Aorta (tissue), 5 donors: ENCODE results near the gene LRRC4C. TPM values are rescaled to one million over a fixed set of nuclear protein-coding genes. Genes with fewer than 3 reads are reported as not detected.

Experiments
- ATAC-seq: fragments of 200-7000 bp; cut with Tn5 transposase; one replicate; pipeline ENCODE4 v1.9.1; 2022; ENCODE audit warnings: moderate library complexity; ENCODE audit not compliant: low FRiP score
- DNase-seq, 2 donors: peaks; one replicate each; pipeline ENCODE4 v3.0.0-alpha.2; 2020
- H3K27ac ChIP-seq, 2 donors: one replicate each; pipeline ENCODE4 v1.5.1; 2013; ENCODE audit warnings: low read length in 2 of 2, mild to moderate bottlenecking in 2 of 2, moderate library complexity in 2 of 2, control low read depth in 1 of 2, inconsistent platforms in 1 of 2, low read depth in 1 of 2
- H3K27me3 ChIP-seq, 2 donors: one replicate each; pipeline ENCODE4 v1.6.1; 2013; ENCODE audit warnings: control low read depth in 1 of 2, low read length in 1 of 2, mild to moderate bottlenecking in 1 of 2, moderate library complexity in 1 of 2; ENCODE audit not compliant: insufficient read depth in 2 of 2, control insufficient read depth in 1 of 2
- H3K36me3 ChIP-seq, 2 donors: one replicate each; pipeline ENCODE4 v1.6.1; 2013; ENCODE audit warnings: control low read depth in 1 of 2, low read length in 1 of 2, mild to moderate bottlenecking in 1 of 2; ENCODE audit not compliant: insufficient read depth in 2 of 2, control insufficient read depth in 1 of 2
- H3K4me1 ChIP-seq, 2 donors: one replicate each; pipeline ENCODE4 v1.6.1; 2013; ENCODE audit warnings: low read length in 2 of 2, control low read depth in 1 of 2, mild to moderate bottlenecking in 1 of 2, moderate library complexity in 1 of 2; ENCODE audit not compliant: insufficient read depth in 2 of 2, control insufficient read depth in 1 of 2
- H3K4me3 ChIP-seq, 2 donors: one replicate each; pipeline ENCODE4 v1.5.1; 2013; ENCODE audit warnings: low read length in 2 of 2, control low read depth in 1 of 2, mild to moderate bottlenecking in 1 of 2
- H3K9me3 ChIP-seq: one replicate; pipeline ENCODE4 v1.6.1; 2013; ENCODE audit warnings: mild to moderate bottlenecking, low read length; ENCODE audit not compliant: control insufficient read depth
- WGBS, 2 donors: extraction: QIAGEN DNeasy Blood & Tissue Kit; methylation state at CpG; one replicate each; pipeline ENCODE4 v1.1.7; 2013; 5-methylcytosine and 5-hydroxymethylcytosine counted together
- intact Hi-C, 2 donors: fragments of 100-400 bp; cut with DNase I; formaldehyde crosslinking; loops; one replicate each; pipeline versions ENCODE4 v1.14.2 to v1.15.0; 2022
- polyA plus RNA-seq, 2 donors: library from polyadenylated mRNA; stranded (reverse); fragments of 200-250 nt; gene quantifications; one replicate each; pipeline ENCODE4 v1.2.3, GENCODE V29; 2013
- total RNA-seq, 2 donors: library from RNA; stranded (reverse); fragmentation: NEBNext Ultra II Directional; extraction: Animal tissue kit (Norgen Biotek cat#: 25700); gene quantifications; one replicate each; pipeline ENCODE4 v1.2.1, GENCODE V29; 2021
- donor health status: healthy with polysubstance abuse.
- donor health status: Bipolar disorder and iron deficiency.
- donor health status: DM: no; HTN: no; CAD: no.
- donor health status: DM: no; HTN: no; CAD: no.
- donor health status: DM: yes; HTN: yes; CAD: no.

Gene LRRC4C
- total and polyA plus RNA-seq, 4 donors: 0.63 to 1.9 (median 0.97) TPM

DNA sequence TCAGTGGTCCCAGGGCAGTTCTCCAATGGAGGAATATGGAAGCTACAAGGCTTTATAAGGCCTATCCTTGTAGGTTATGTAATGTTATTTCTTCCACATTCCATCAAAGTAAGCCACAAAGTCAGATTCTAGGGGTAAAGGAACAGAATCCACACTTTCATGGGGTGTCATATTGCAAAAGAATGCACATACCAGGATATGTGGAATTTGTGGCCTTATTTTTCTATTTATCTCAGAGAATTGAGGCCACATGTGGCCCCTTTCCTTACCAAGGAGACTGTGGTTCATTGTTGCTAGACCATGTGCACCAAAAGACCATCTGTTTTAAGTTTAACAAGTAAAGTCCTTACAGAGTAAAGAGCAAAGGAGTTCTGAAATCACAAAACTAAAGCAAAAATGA lies 12.9 kb downstream of the LRRC4C start:
- no peaks in the 10 kb centered on the region for H3K36me3 ChIP-seq
- H3K27ac ChIP-seq: no peak overlapping the region
- H3K4me1 ChIP-seq: no peaks in the 10 kb centered on the region
- no peak for DNase-seq
- no peak for ATAC-seq
- H3K27me3 ChIP-seq: no peaks in the 10 kb centered on the region
- intact Hi-C loops: no loop called here
- no peak overlapping the region for H3K4me3 ChIP-seq
- H3K9me3 ChIP-seq: peaks cover 1% of the 10 kb centered on the region

- ATAC-seq (no peak), DNase-seq (no peak)
- Histone ChIP-seq H3K27me3 (no peaks in the 10 kb centered on the region), H3K4me3 (no peak overlapping the region), H3K4me1 (no peaks in the 10 kb centered on the region), H3K36me3 (no peaks in the 10 kb centered on the region), H3K9me3 (peaks cover 1% of the 10 kb centered on the region), H3K27ac (no peak overlapping the region)
- WGBS, 2 donors: 76 to 79% methylated on average over 2 of the region's 2 CpGs
- intact Hi-C loops: no loop called here
Measured at GRCh38 chr11:41446107-41446506, 13.3 kb downstream of the LRRC4C start.

DNA sequence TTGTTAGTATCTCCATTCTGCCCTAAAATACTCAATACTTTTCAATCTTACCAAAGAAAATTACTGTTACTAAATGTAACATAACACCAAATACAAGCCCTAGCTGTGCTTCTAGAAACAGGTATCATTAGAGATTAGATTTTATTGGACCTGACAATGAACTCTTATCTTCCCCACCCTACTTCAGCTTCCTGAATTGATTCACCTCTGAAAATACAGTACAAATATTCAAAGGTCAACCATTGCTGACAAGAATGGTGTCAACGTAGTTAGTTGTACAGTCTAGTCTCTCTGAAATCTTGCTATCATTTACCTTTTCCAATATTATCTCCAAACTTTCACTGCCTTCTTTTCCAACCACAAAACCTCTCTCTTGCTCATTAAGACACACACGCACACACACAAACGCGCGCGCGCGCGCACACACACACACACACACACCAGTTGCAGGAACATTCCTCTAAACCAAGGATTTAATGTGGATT lies 22.4 kb downstream of the LRRC4C start:
- Histone ChIP-seq H3K4me1 (no peaks in the 10 kb centered on the region), H3K4me3 (no peak overlapping the region), H3K27me3 (no peaks in the 10 kb centered on the region), H3K36me3 (no peaks in the 10 kb centered on the region), H3K27ac (no peak overlapping the region), H3K9me3 (no peaks in the 10 kb centered on the region)
- intact Hi-C loops: no loop called here
- no peak for DNase-seq
- no peak for ATAC-seq
- WGBS, 2 donors: 75 to 78% methylated on average over 9 of the region's 9 CpGs

DNA sequence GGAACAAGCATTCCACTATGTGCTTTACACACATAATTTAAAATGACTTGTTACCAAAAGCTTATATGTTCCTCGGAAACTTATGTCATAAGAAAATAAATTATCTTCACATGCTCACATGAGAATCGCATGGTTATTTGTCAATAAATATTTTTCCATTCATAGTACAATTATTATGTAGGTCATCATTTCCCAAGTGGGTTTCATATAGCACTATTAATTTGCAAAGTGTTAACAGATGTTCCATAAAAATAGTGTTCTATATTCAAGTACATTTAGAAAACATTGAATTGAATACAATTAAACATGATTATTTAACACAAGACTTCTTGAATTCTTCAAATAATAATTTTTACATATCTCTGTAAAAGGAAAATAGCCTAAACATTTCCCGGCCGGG lies 23.9 kb downstream of the LRRC4C start:
- no peak overlapping the region for H3K4me3 ChIP-seq
- intact Hi-C loops: no loop called here
- 70 to 75% methylated on average over 4 of the region's 4 CpGs for WGBS, 2 donors

DNA sequence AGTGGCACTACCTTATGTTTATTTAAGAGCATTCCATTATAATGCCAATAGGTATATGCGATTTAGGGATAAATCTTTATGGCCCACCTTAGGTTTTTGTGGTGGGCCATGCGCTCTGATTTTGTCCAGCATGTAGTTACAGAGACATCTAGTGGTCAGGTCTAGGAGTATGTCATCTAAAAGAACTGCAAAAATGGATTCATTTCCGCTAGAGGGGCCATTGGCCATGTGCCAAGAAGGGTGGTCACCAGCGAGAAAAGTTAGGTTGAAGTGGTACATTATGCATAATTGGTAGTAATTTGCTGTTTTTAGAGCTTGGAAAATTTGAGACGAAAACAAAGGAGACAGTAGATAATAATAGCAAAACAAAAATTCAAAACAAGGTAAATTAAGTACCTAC lies 27.7 kb downstream of the LRRC4C start:
- H3K36me3 ChIP-seq: no peaks in the 10 kb centered on the region
- H3K4me1 ChIP-seq: no peaks in the 10 kb centered on the region
- H3K4me3 ChIP-seq: no peak overlapping the region
- DNase-seq (no peak), ATAC-seq (no peak)
- intact Hi-C loops: no loop called here
- no peak overlapping the region for H3K27ac ChIP-seq
- no peaks in the 10 kb centered on the region for H3K27me3 ChIP-seq
- 42 to 45% methylated on average over 5 of the region's 5 CpGs for WGBS, 2 donors
- H3K9me3 ChIP-seq: no peaks in the 10 kb centered on the region

More for the DNA sequence above, 23.9 kb downstream of the LRRC4C start:
- DNase-seq (no peak), ATAC-seq (no peak)
- H3K9me3 ChIP-seq: no peaks in the 10 kb centered on the region
- H3K27me3 ChIP-seq: no peaks in the 10 kb centered on the region
- no peak overlapping the region for H3K27ac ChIP-seq
- no peaks in the 10 kb centered on the region for H3K4me1 ChIP-seq
- H3K36me3 ChIP-seq: no peaks in the 10 kb centered on the region

DNA sequence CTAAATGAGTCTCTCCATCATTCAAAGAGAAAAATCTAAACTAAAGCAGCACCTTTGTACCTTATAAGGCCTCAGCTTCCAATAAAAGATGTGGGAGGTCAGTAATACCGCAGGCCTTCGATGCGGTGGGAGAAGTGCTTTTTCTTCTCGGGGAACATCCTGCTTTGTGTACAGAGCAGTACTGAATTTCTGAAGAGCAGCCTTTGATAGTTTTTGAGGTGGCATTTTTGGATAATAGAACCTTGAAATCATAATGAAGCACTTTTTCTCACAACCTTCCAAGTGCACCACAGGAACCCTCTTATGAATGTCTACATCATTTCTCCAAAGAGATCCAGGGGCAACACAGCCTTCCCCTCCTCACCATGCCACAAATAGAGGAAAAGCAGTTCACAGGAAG lies 39.6 kb downstream of the LRRC4C start:
- WGBS, 2 donors: 91 to 95% methylated on average over 4 of the region's 4 CpGs
- Histone ChIP-seq H3K36me3 (no peaks in the 10 kb centered on the region), H3K27me3 (no peaks in the 10 kb centered on the region), H3K27ac (no peak overlapping the region), H3K4me1 (no peaks in the 10 kb centered on the region), H3K9me3 (no peaks in the 10 kb centered on the region), H3K4me3 (no peak overlapping the region)
- ATAC-seq (no peak), DNase-seq (no peak)
- intact Hi-C loops: no loop called here

- intact Hi-C loops: no loop called here
- H3K27me3 ChIP-seq: no peaks in the 10 kb centered on the region
- WGBS, 2 donors: 59 to 62% methylated on average over 4 of the region's 4 CpGs
- H3K4me3 ChIP-seq: no peak overlapping the region
- H3K36me3 ChIP-seq: no peaks in the 10 kb centered on the region
- DNase-seq (no peak), ATAC-seq (no peak)
- no peak overlapping the region for H3K27ac ChIP-seq
- H3K4me1 ChIP-seq: no peaks in the 10 kb centered on the region
- no peaks in the 10 kb centered on the region for H3K9me3 ChIP-seq
Measured at GRCh38 chr11:41414771-41415440, 44.5 kb downstream of the LRRC4C start.

- no peaks in the 10 kb centered on the region for H3K27me3 ChIP-seq
- H3K4me1 ChIP-seq: no peaks in the 10 kb centered on the region
- H3K36me3 ChIP-seq: no peaks in the 10 kb centered on the region
- H3K9me3 ChIP-seq: peaks cover under 1% of the 10 kb centered on the region
- H3K4me3 ChIP-seq: no peak overlapping the region
- ATAC-seq (no peak), DNase-seq (no peak)
- no peak overlapping the region for H3K27ac ChIP-seq
- WGBS, 2 donors: 23 to 27% methylated on average over 3 of the region's 3 CpGs
- intact Hi-C loops: no loop called here
Measured at GRCh38 chr11:41413843-41414242, 45.6 kb downstream of the LRRC4C start.

GRCh38 chr11:41405812-41406211 lies 53.6 kb downstream of the LRRC4C start:
- Histone ChIP-seq H3K4me1 (no peaks in the 10 kb centered on the region), H3K27me3 (no peaks in the 10 kb centered on the region), H3K27ac (no peak overlapping the region), H3K36me3 (no peaks in the 10 kb centered on the region), H3K4me3 (no peak overlapping the region), H3K9me3 (peaks cover 4% of the 10 kb centered on the region)
- ATAC-seq: no peak
- DNase-seq: no peak
- intact Hi-C loops: no loop called here
